Heart left ventricle (tissue), 16 donors: ENCODE measurements around the gene PTPRCAP. TPM values are rescaled to one million over a fixed set of nuclear protein-coding genes. Genes with fewer than 3 reads are reported as not detected.

Source experiments
- ATAC-seq, 4 donors: fragments of 200-7000 bp; cut with Tn5 transposase; one replicate each; pipeline ENCODE4 v1.9.1; 2020 to 2022; ENCODE audit warnings: moderate library complexity in 4 of 4, mild to moderate bottlenecking in 3 of 4, moderate number of reproducible peaks in 1 of 4
- DNase-seq, 5 donors: peaks; one replicate each; pipeline ENCODE4 v3.0.0-alpha.2; 2020
- H3K27ac ChIP-seq, 12 donors: fragments of 200-600 bp; sonication (generic) in 4 of 12; one replicate each; pipeline versions ENCODE4 v1.5.0 to v1.8.0; 2016 to 2022; ENCODE audit warnings: mild to moderate bottlenecking in 2 of 12
- H3K27me3 ChIP-seq, 9 donors: fragments of 200-600 bp; sonication (generic) in 2 of 9; one replicate each; pipeline versions ENCODE4 v1.5.1 to v1.8.0; 2016 to 2022; ENCODE audit warnings: mild to moderate bottlenecking in 3 of 9
- H3K36me3 ChIP-seq, 9 donors: fragments of 200-600 bp; sonication (generic) in 2 of 9; one replicate each; pipeline versions ENCODE4 v1.5.0 to v1.8.0; 2018 to 2022; ENCODE audit warnings: mild to moderate bottlenecking in 2 of 9
- H3K4me1 ChIP-seq, 12 donors: fragments of 200-600 bp; sonication (generic) in 4 of 12; one replicate each; pipeline versions ENCODE4 v1.5.0 to v1.8.0; 2016 to 2022; ENCODE audit warnings: mild to moderate bottlenecking in 3 of 12
- H3K4me3 ChIP-seq, 12 donors: fragments of 200-600 bp; sonication (generic) in 4 of 12; one replicate each; pipeline versions ENCODE4 v1.5.0 to v1.8.0; 2017 to 2022; ENCODE audit warnings: mild to moderate bottlenecking in 9 of 12, moderate library complexity in 4 of 12
- H3K9me3 ChIP-seq, 12 donors: fragments of 200-600 bp; sonication (generic) in 4 of 12; one replicate each; pipeline versions ENCODE4 v1.5.0 to v1.8.0; 2016 to 2022; ENCODE audit warnings: mild to moderate bottlenecking in 1 of 12
- CTCF ChIP-seq, 12 donors: fragments of 200-600 bp; sonication (generic) in 4 of 12; IDR thresholded peaks; one replicate each; pipeline versions ENCODE4 v1.5.0 to v1.8.0; 2018 to 2022; ENCODE audit warnings: antibody characterized with exemption in 12 of 12, mild to moderate bottlenecking in 5 of 12
- POLR2A ChIP-seq, 2 donors: fragments of 450-650 bp; IDR thresholded peaks; one replicate each; pipeline ENCODE4 v1.6.1; 2017; ENCODE audit warnings: antibody characterized with exemption in 2 of 2, mild to moderate bottlenecking in 2 of 2, moderate library complexity in 2 of 2
- WGBS, 4 donors: extraction: QIAGEN DNeasy Blood & Tissue Kit in 2 of 4; methylation state at CpG; one replicate each; pipeline versions ENCODE4 v1.1.5 to v1.1.7; 2013 to 2018; 5-methylcytosine and 5-hydroxymethylcytosine counted together
- intact Hi-C, 10 donors: fragments of 100-400 bp; cut with DNase I; formaldehyde crosslinking; loops; one replicate each; pipeline versions ENCODE4 v1.11.1 to v1.14.2; 2022
- polyA plus RNA-seq, 2 donors: library from polyadenylated mRNA; stranded (reverse); fragments of 200-250 nt; gene quantifications; one replicate each; pipeline ENCODE4 v1.2.3, GENCODE V29; 2013
- total RNA-seq, 9 donors: library from RNA; depleted of rRNA in 2 of 9; stranded (reverse); fragments of >200 nt in 2 of 9; fragmentation: NEBNext Ultra II Directional in 3 of 9; extraction: Animal tissue kit (Norgen Biotek cat#: 25700) in 3 of 9; gene quantifications; one replicate each; pipeline versions ENCODE4 v1.1.0 to v1.2.4, GENCODE V29; 2016 to 2023
- donor health status: ischemic (EF 13 %, LVEDD 7.1; RV severe dilation, severe dysfunction).
- donor health status: healthy with polysubstance abuse.
- donor health status: DM: no; HTN: yes; CAD: no.
- donor health status: DM: no; HTN: no; CAD: no.
- donor health status: ischemic (EF 25% LVEDD 6.9; RV normal size, moderate dysfunction).
- donor health status: ischemic (EF 25% LVEDD 5.7; RV mildly dilated, moderate dysfunction).
- donor health status: healthy.
- donor health status: DM: yes; HTN: yes; CAD: no.
- donor health status: ischemic (EF 35%, LVEDD 5.7; RV mildly dilated, moderate dysfunction).
- donor health status: nonischemic (EF 11% LVEDD 7.7; RV severe dilation, severe dysfunction).
- donor health status: DM: yes; HTN: yes; CAD: no.
- donor health status: PGD.
- donor health status: ischemic (EF 29% LVEDD 5.4; RV normal size, mild dysfunction).
- donor health status: nonischemic (EF 23%, LVEDD 6.1; RV moderate dilation, normal function).

The PTPRCAP gene
- total and polyA plus RNA-seq, 11 donors: 0.50 to 11.0 (median 1.3) TPM

GRCh38 chr11:67431346-67432249 lies 5.9 kb downstream of the PTPRCAP start:
- TF ChIP-seq POLR2A (IDR thresholded peaks at IDR 0.05) (no peak), CTCF (IDR thresholded peaks at IDR 0.05) (no peak)
- peaks cover 0 to 67% (median 55%) of the 10 kb centered on the region in 9 donors for H3K36me3 ChIP-seq
- intact Hi-C loops: no loop called here

GRCh38 chr11:67429722-67430121 lies 7.8 kb downstream of the PTPRCAP start:
- 65 to 80% (median 71%) methylated on average over 11 of the region's 11 CpGs for WGBS, 4 donors
- Histone ChIP-seq H3K9me3 (no peaks in the 10 kb centered on the region), H3K27ac (no peak overlapping the region), H3K36me3 (peaks cover 0 to 53% (median 46%) of the 10 kb centered on the region in 9 donors), H3K4me1 (peaks cover 7 to 29% (median 14%) of the 10 kb centered on the region in 12 donors), H3K4me3 (peak overlapping the region in 3 of 12 donors; percentile 70 to 87 (median 76)), H3K27me3 (no peaks in the 10 kb centered on the region)
- DNase-seq (no peak), ATAC-seq (no peak)
- intact Hi-C loops: loop anchor here in 3 of 10 donors (1.0 to 5.0 kb wide), 3 partner anchors 13 to 78 kb away; partner anchors contain the start of genes CDK2AP2 (in 2 of the 3), PITPNM1 (in 2 of the 3) and TMEM134 (in 1 of the 3)
- TF ChIP-seq CTCF (IDR thresholded peaks at IDR 0.05) (no peak), POLR2A (IDR thresholded peaks at IDR 0.05) (no peak)

More at GRCh38 chr11:67431346-67432249, 5.9 kb downstream of the PTPRCAP start:
- 90 to 94% (median 92%) methylated on average over 24 of the region's 24 CpGs for WGBS, 4 donors
- DNase-seq (no peak), ATAC-seq (no peak)
- Histone ChIP-seq H3K27ac (no peak overlapping the region), H3K9me3 (no peaks in the 10 kb centered on the region), H3K4me3 (no peak overlapping the region), H3K27me3 (no peaks in the 10 kb centered on the region), H3K4me1 (peaks cover 7 to 37% (median 14%) of the 10 kb centered on the region in 12 donors)

- no peak for ATAC-seq
- no peak for DNase-seq
- H3K27ac ChIP-seq: peak overlapping the region in 8 of 12 donors; percentile 85 to 96 (median 90)
- H3K4me3 ChIP-seq: peak overlapping the region; percentile 58 to 94 (median 80)
- intact Hi-C loops: loop anchor here in 3 of 10 donors (1.0 to 5.0 kb wide), 3 partner anchors 13 to 78 kb away; partner anchors contain the start of genes CDK2AP2 (in 2 of the 3), PITPNM1 (in 2 of the 3) and TMEM134 (in 1 of the 3)
- no peaks in the 10 kb centered on the region for H3K27me3 ChIP-seq
- TF ChIP-seq POLR2A (IDR thresholded peaks at IDR 0.05): no peak
- TF ChIP-seq CTCF (IDR thresholded peaks at IDR 0.05): no peak
- H3K36me3 ChIP-seq: peaks cover 0 to 48% (median 40%) of the 10 kb centered on the region in 9 donors
- 50 to 59% (median 54%) methylated on average over 12 of the region's 12 CpGs for WGBS, 4 donors
- peaks cover 7 to 24% (median 14%) of the 10 kb centered on the region in 12 donors for H3K4me1 ChIP-seq
- no peaks in the 10 kb centered on the region for H3K9me3 ChIP-seq
Observed at GRCh38 chr11:67429038-67429668, 8.3 kb downstream of the PTPRCAP start.
